Ovary (tissue), 9 donors: ENCODE data around the gene STAT4. TPM values are rescaled to one million over a fixed set of nuclear protein-coding genes. Genes with fewer than 3 reads are reported as not detected.

Experiments used
- DNase-seq, 5 donors: peaks; one replicate each; pipeline ENCODE4 v3.0.0-alpha.2; 2019 to 2020
- H3K27ac ChIP-seq, 2 donors: fragments of 200-600 bp; one replicate each; pipeline versions ENCODE4 v1.5.1 to v1.8.0; 2019 to 2022
- H3K27me3 ChIP-seq: fragments of 200-600 bp; one replicate; pipeline ENCODE4 v1.8.0; 2022
- H3K36me3 ChIP-seq: fragments of 200-600 bp; sonication (generic); one replicate; pipeline ENCODE4 v1.5.1; 2019
- H3K4me1 ChIP-seq: one replicate; pipeline ENCODE4 v1.8.1; 2013; ENCODE audit warnings: mild to moderate bottlenecking, moderate library complexity; ENCODE audit not compliant: insufficient read depth
- H3K4me3 ChIP-seq: fragments of 200-600 bp; sonication (generic); one replicate; pipeline ENCODE4 v1.5.1; 2017
- H3K9me3 ChIP-seq, 2 donors: fragments of 200-600 bp in 1 of 2; sonication (generic) in 1 of 2; one replicate each; pipeline versions ENCODE4 v1.5.1 to v1.8.1; 2013 to 2019; ENCODE audit warnings: mild to moderate bottlenecking in 1 of 2, moderate library complexity in 1 of 2
- EP300 ChIP-seq: sonication (generic); formaldehyde crosslinking; IDR thresholded peaks from one replicate; pipeline ENCODE4 v1.6.1; 2017; ENCODE audit warnings: antibody characterized with exemption
- POLR2A ChIP-seq: fragments of 450-650 bp; IDR thresholded peaks from one replicate; pipeline ENCODE4 v1.6.1; 2017; ENCODE audit warnings: antibody characterized with exemption, mild to moderate bottlenecking, moderate library complexity
- WGBS, 3 donors: extraction: QIAGEN DNeasy Blood & Tissue Kit in 1 of 3; methylation state at CpG; one replicate each; pipeline versions ENCODE4 v1.1.5 to v1.1.7; 2013 to 2017; 5-methylcytosine and 5-hydroxymethylcytosine counted together
- intact Hi-C, 4 donors: fragments of 100-400 bp; cut with DNase I; formaldehyde crosslinking; loops; one replicate each; pipeline versions ENCODE4 v1.11.0 to v1.15.1; 2022 to 2023
- polyA plus RNA-seq, 2 donors: library from polyadenylated mRNA; stranded (reverse); fragments of 200-250 nt in 1 of 2; fragments of 350-450 nt in 1 of 2; fragmentation: Illumina TruSeq in 1 of 2; extraction: RNeasy Lipid Tissue Mini Kit (QIAGEN cat#74804) in 1 of 2; gene quantifications; one replicate each; pipeline ENCODE4 v1.2.3, GENCODE V29; 2013 to 2014
- total RNA-seq, 7 donors: library from RNA; depleted of rRNA in 2 of 7; stranded (reverse); fragments of >200 nt in 2 of 7; fragmentation: NEBNext Ultra II Directional in 3 of 7; extraction: Animal tissue kit (Norgen Biotek cat#: 25700) in 3 of 7; gene quantifications; one replicate each; pipeline versions ENCODE4 v1.1.0 to v1.2.4, GENCODE V29; 2016 to 2023
- TF ChIP-seq, protein P1 (sequence below), 3 donors: fragments of 450-650 bp in 2 of 3; fragments of 200-600 bp in 1 of 3; IDR thresholded peaks; one replicate each; pipeline versions ENCODE4 v1.5.1 to v1.8.0; 2016 to 2022; ENCODE audit warnings: antibody characterized with exemption in 3 of 3, mild to moderate bottlenecking in 1 of 3
- donor health status: DM: no; HTN: no; CAD: no; lungs with moderate emphysema.
- donor health status: DM: no; HTN: no; CAD: no.
- donor health status: Bipolar disorder and iron deficiency.
- donor health status: DM: yes; HTN: yes; CAD: no.
- donor health status: DM: no; HTN: no; CAD: no.
- donor health status: DM: yes; HTN: yes; CAD: no.

Gene STAT4
- total and polyA plus RNA-seq, 9 donors: 0.52 to 3.6 (median 1.5) TPM

DNA sequence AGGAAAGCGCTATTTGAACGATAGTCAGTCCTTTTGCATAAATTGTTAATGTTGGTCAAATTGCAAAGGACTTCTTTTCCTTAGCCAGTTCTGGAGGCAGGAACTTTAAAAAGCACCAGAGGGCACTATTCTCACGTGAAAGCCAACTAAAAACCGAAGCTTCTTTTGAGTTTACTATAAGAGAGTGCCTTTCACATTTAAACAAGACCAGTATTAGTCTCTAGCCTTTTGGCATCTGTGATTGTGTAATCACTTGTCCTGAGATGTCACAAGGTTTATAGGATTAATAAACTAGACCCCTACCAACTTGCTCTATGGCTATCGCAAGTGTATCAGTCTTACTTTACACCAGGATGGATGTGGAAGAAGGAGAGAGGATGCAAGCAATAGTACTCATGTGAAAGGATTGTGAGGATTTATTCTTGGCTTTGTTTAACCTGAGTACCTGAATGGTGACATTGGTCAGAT lies 14.4 kb upstream of the STAT4 start:
- no peak for DNase-seq
- TF ChIP-seq, protein P1, sequence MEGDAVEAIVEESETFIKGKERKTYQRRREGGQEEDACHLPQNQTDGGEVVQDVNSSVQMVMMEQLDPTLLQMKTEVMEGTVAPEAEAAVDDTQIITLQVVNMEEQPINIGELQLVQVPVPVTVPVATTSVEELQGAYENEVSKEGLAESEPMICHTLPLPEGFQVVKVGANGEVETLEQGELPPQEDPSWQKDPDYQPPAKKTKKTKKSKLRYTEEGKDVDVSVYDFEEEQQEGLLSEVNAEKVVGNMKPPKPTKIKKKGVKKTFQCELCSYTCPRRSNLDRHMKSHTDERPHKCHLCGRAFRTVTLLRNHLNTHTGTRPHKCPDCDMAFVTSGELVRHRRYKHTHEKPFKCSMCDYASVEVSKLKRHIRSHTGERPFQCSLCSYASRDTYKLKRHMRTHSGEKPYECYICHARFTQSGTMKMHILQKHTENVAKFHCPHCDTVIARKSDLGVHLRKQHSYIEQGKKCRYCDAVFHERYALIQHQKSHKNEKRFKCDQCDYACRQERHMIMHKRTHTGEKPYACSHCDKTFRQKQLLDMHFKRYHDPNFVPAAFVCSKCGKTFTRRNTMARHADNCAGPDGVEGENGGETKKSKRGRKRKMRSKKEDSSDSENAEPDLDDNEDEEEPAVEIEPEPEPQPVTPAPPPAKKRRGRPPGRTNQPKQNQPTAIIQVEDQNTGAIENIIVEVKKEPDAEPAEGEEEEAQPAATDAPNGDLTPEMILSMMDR (IDR thresholded peaks at IDR 0.05): peak; percentile 19 to 38 (median 37)
- TF ChIP-seq EP300: no peak
- H3K27ac ChIP-seq: no peak overlapping the region
- H3K4me3 ChIP-seq: no peak overlapping the region
- H3K4me1 ChIP-seq: peaks cover 1% of the 10 kb centered on the region
- no peaks in the 10 kb centered on the region for H3K27me3 ChIP-seq
- no peaks in the 10 kb centered on the region for H3K9me3 ChIP-seq
- H3K36me3 ChIP-seq: no peaks in the 10 kb centered on the region
- intact Hi-C loops: loop anchor here (5.0 to 10.0 kb wide), 4 partner anchors 337 to 357 kb away; no protein-coding TSS in a partner anchor
- 20 to 24% (median 21%) methylated on average over 5 of the region's 5 CpGs for WGBS, 3 donors

DNA sequence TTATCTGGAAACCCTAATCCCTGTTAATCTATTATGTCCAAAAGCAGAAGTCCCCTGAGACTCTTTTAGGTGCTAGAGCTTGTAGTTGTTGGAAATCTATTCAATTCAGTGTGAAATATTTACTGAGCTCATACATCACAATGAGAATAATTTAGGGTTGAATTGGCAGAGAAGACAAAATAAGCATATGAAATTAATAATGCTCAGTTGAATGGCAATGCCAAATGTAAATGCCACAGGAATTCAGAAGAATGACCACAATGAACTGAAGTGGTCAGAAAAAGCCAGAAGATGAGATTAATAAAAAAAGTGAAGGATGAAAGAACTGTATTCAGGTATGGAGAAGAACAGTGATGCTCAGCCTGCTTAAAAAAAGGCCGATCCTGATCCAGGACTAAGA lies 8.0 kb upstream of the STAT4 start:
- WGBS, 3 donors: 96 to 100% (median 97%) methylated on average over 1 of the region's 1 CpG
- H3K4me1 ChIP-seq: no peaks in the 10 kb centered on the region
- no peaks in the 10 kb centered on the region for H3K27me3 ChIP-seq
- H3K4me3 ChIP-seq: no peak overlapping the region
- H3K36me3 ChIP-seq: no peaks in the 10 kb centered on the region
- TF ChIP-seq EP300 (no peak), POLR2A (no peak)
- TF ChIP-seq, protein P1 (IDR thresholded peaks at IDR 0.05): no peak
- DNase-seq: no peak
- H3K9me3 ChIP-seq: no peaks in the 10 kb centered on the region
- no peak overlapping the region for H3K27ac ChIP-seq
- intact Hi-C loops: no loop called here

DNA sequence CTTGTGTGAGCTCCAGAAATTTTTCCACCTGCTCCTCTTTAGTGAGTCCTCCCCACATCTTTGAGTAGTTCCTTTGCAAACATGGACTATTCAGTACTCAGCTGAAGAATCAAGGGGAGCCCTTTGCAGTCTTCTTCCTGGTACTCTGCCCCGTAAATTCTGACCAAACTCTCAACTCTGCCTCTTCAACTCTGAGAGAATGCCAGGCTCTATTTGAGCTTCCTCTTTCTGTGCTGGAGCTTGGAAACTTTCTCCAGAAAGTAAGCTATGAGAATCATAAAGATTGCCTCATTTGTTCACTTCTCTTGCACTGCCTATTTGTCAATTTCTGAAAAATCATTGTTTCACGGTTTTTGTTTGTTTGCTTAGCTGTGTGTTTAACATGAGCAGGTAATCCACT lies 7.4 kb upstream of the STAT4 start:
- Histone ChIP-seq H3K9me3 (no peaks in the 10 kb centered on the region), H3K4me1 (no peaks in the 10 kb centered on the region), H3K27me3 (no peaks in the 10 kb centered on the region), H3K27ac (no peak overlapping the region), H3K36me3 (no peaks in the 10 kb centered on the region), H3K4me3 (no peak overlapping the region)
- TF ChIP-seq EP300 (no peak), POLR2A (no peak)
- TF ChIP-seq, protein P1 (IDR thresholded peaks at IDR 0.05): no peak
- WGBS, 3 donors: 81 to 89% (median 88%) methylated on average over 2 of the region's 2 CpGs
- intact Hi-C loops: no loop called here
- DNase-seq: no peak

DNA sequence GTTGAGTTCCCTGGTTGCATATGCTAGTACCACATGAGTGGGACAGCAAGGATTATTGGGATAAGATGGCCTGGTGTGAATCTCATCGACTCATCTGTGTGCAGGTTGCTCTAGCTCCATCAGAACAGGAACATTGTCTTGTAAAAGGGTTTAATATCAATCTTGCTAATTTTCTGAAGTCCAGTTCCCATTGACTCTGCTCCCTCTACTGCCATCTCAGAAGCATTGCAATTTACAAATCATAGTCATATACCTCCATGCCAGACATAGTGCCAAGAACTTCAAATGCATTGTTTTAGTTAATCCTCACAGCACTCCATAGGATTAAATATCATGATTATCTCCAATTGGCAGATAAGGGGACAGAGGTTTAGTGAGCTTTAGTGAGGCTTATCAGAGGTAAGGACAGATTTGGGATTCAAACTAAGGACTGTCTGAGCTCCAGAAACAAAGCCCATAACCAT lies 4.8 kb upstream of the STAT4 start:
- Histone ChIP-seq H3K4me1 (no peaks in the 10 kb centered on the region), H3K4me3 (no peak overlapping the region), H3K9me3 (no peaks in the 10 kb centered on the region), H3K36me3 (no peaks in the 10 kb centered on the region), H3K27ac (no peak overlapping the region), H3K27me3 (no peaks in the 10 kb centered on the region)
- WGBS, 3 donors: 56 to 62% (median 56%) methylated on average over 1 of the region's 1 CpG
- DNase-seq: no peak
- intact Hi-C loops: no loop called here
- TF ChIP-seq, protein P1 (IDR thresholded peaks at IDR 0.05): peak in 1 of 3 donors; percentile 18
- no peak for TF ChIP-seq EP300
